Type B pancreatic cell (in vitro differentiated cells): ENCODE measurements around the gene SLC38A3. TPM values are rescaled to one million over a fixed set of nuclear protein-coding genes. Genes with fewer than 3 reads are reported as not detected.

Experiments
- DNase-seq: peaks from one replicate; pipeline ENCODE4 v3.0.0; 2021; ENCODE audit warnings: mixed read lengths; ENCODE audit not compliant: unreplicated experiment; ENCODE audit errors: extremely low spot score
- H3K27ac Mint-ChIP-seq: 2 replicates; pipeline ENCODE4 v1.8.0; 2021; ENCODE audit warnings: mild to moderate bottlenecking, mixed read lengths
- H3K27me3 Mint-ChIP-seq: 2 replicates; pipeline ENCODE4 v1.8.0; 2021; ENCODE audit warnings: mixed read lengths
- H3K36me3 Mint-ChIP-seq: 2 replicates; pipeline ENCODE4 v1.8.0; 2021; ENCODE audit warnings: mixed read lengths
- H3K4me1 Mint-ChIP-seq: one replicate; pipeline ENCODE4 v1.8.0; 2021; ENCODE audit warnings: mixed read lengths; ENCODE audit not compliant: unreplicated experiment
- H3K4me3 Mint-ChIP-seq: 2 replicates; pipeline ENCODE4 v1.8.0; 2021; ENCODE audit warnings: mild to moderate bottlenecking, mixed read lengths
- H3K9me3 Mint-ChIP-seq: 2 replicates; pipeline ENCODE4 v1.8.0; 2021; ENCODE audit warnings: mixed read lengths
- CTCF ChIP-seq: fragments of 200-600 bp; sonication (generic); conservative IDR thresholded peaks from 2 replicates; pipeline ENCODE4 v1.5.0; 2021; ENCODE audit warnings: antibody characterized with exemption, mild to moderate bottlenecking
- total RNA-seq: library from RNA; stranded (reverse); gene quantifications from 2 replicates; pipeline ENCODE4 v1.2.1, GENCODE V29; 2021; ENCODE audit warnings: low replicate concordance

Gene SLC38A3
- total RNA-seq, 1 donor from 2014 or later, result 6.0 TPM

- H3K9me3 Mint-ChIP-seq, result no peaks in the 10 kb centered on the region
- peaks cover 5% of the 10 kb centered on the region for H3K27me3 Mint-ChIP-seq
- no peak for DNase-seq
- peak overlapping the region; percentile 82 for H3K27ac Mint-ChIP-seq
- peak overlapping the region; percentile 96 for H3K4me3 Mint-ChIP-seq
- H3K36me3 Mint-ChIP-seq, result peaks cover 11% of the 10 kb centered on the region
- peaks cover 44% of the 10 kb centered on the region for H3K4me1 Mint-ChIP-seq
- TF ChIP-seq CTCF, result no peak
These were observed 46.4 kb upstream of the SLC38A3 start for GRCh38 chr3:50158530-50159146.

- no peak for DNase-seq
- no peak overlapping the region for H3K27ac Mint-ChIP-seq
- TF ChIP-seq CTCF, result no peak
- peaks cover 5% of the 10 kb centered on the region for H3K27me3 Mint-ChIP-seq
- no peak overlapping the region for H3K4me3 Mint-ChIP-seq
- no peaks in the 10 kb centered on the region for H3K9me3 Mint-ChIP-seq
- H3K4me1 Mint-ChIP-seq, result peaks cover 54% of the 10 kb centered on the region
- H3K36me3 Mint-ChIP-seq, result peaks cover 16% of the 10 kb centered on the region
These were observed 44.5 kb upstream of the SLC38A3 start for GRCh38 chr3:50160561-50160983.

GRCh38 chr3:50161320-50161719 lies 43.8 kb upstream of the SLC38A3 start:
- H3K27ac Mint-ChIP-seq, result no peak overlapping the region
- no peaks in the 10 kb centered on the region for H3K27me3 Mint-ChIP-seq
- H3K4me3 Mint-ChIP-seq, result no peak overlapping the region
- H3K4me1 Mint-ChIP-seq, result peaks cover 53% of the 10 kb centered on the region
- DNase-seq, result no peak
- no peaks in the 10 kb centered on the region for H3K9me3 Mint-ChIP-seq
- TF ChIP-seq CTCF, result no peak
- H3K36me3 Mint-ChIP-seq, result peaks cover 16% of the 10 kb centered on the region

- Mint-ChIP-seq H3K27ac (peak overlapping the region; percentile 40), H3K9me3 (no peaks in the 10 kb centered on the region), H3K4me1 (peaks cover 61% of the 10 kb centered on the region), H3K4me3 (no peak overlapping the region), H3K36me3 (peaks cover 16% of the 10 kb centered on the region), H3K27me3 (no peaks in the 10 kb centered on the region)
- no peak for DNase-seq
- TF ChIP-seq CTCF, result no peak
These were observed 42.8 kb upstream of the SLC38A3 start for GRCh38 chr3:50162034-50162883.

- no peak for DNase-seq
- Mint-ChIP-seq H3K27me3 (no peaks in the 10 kb centered on the region), H3K4me3 (no peak overlapping the region), H3K9me3 (no peaks in the 10 kb centered on the region), H3K4me1 (peaks cover 54% of the 10 kb centered on the region), H3K27ac (no peak overlapping the region), H3K36me3 (peaks cover 16% of the 10 kb centered on the region)
- no peak for TF ChIP-seq CTCF
These were observed 41.3 kb upstream of the SLC38A3 start for GRCh38 chr3:50163572-50164455.
